Left ventricle myocardium inferior (tissue), 1 donor: ENCODE data around the gene OPA3. TPM values are rescaled to one million over a fixed set of nuclear protein-coding genes. Genes with fewer than 3 reads are reported as not detected.
A peak's percentile ranks its signal among the peaks of the same experiment; 100 is the strongest.

Experiments used
- DNase-seq: peaks from one replicate; pipeline ENCODE4 v3.0.0-alpha.2; 2020
- H3K27ac ChIP-seq: fragments of 200-600 bp; replicated peaks from 2 replicates; pipeline ENCODE4 v1.8.0; 2021
- H3K27me3 ChIP-seq: fragments of 200-600 bp; 2 replicates; pipeline ENCODE4 v1.8.0; 2021; ENCODE audit warnings: low read depth
- H3K36me3 ChIP-seq: fragments of 200-600 bp; 2 replicates; pipeline ENCODE4 v1.8.0; 2021
- H3K4me1 ChIP-seq: fragments of 200-600 bp; 2 replicates; pipeline ENCODE4 v1.8.0; 2021
- H3K4me3 ChIP-seq: fragments of 200-600 bp; 2 replicates; pipeline ENCODE4 v1.8.0; 2021; ENCODE audit warnings: mild to moderate bottlenecking, moderate library complexity
- H3K9me3 ChIP-seq: fragments of 200-600 bp; replicated peaks from 2 replicates; pipeline ENCODE4 v1.8.0; 2021
- CTCF ChIP-seq: fragments of 200-600 bp; IDR thresholded peaks from 2 replicates; pipeline ENCODE4 v1.8.0; 2021; ENCODE audit warnings: antibody characterized with exemption, mild to moderate bottlenecking, borderline replicate concordance
- intact Hi-C: fragments of 100-400 bp; cut with micrococcal nuclease; formaldehyde crosslinking; loops from one replicate; pipeline ENCODE4 v1.11.0; 2022
- total RNA-seq: library from RNA; stranded (reverse); fragmentation: NEBNext Ultra II Directional; extraction: Animal tissue kit (Norgen Biotek cat#: 25700); gene quantifications from one replicate; pipeline ENCODE4 v1.2.1, GENCODE V29; 2021
- donor health status: DM: no; HTN: yes; CAD: no; lungs with severe emphysema.

OPA3 gene
- total RNA-seq, 1 donor from 2014 or later = 25.3 TPM

- Histone ChIP-seq H3K9me3 (peaks cover 5% of the 10 kb centered on the region), H3K4me1 (peaks cover 40% of the 10 kb centered on the region), H3K4me3 (peak overlapping the region; percentile 60), H3K27ac (no peak overlapping the region), H3K36me3 (peaks cover 25% of the 10 kb centered on the region), H3K27me3 (peaks cover 5% of the 10 kb centered on the region)
- TF ChIP-seq CTCF = no peak
- no peak for DNase-seq
- intact Hi-C loops = loop anchor here (10.0 kb wide), 2 partner anchors 45 to 115 kb away; no protein-coding TSS in a partner anchor
Observed at GRCh38 chr19:45529420-45529785, 55.2 kb downstream of the OPA3 start.

GRCh38 chr19:45528744-45529419, 55.7 kb downstream of the OPA3 start:
- DNase-seq = no peak
- Histone ChIP-seq H3K27me3 (peaks cover 5% of the 10 kb centered on the region), H3K4me3 (peak overlapping the region; percentile 60), H3K9me3 (peaks cover 5% of the 10 kb centered on the region), H3K27ac (no peak overlapping the region), H3K4me1 (peaks cover 46% of the 10 kb centered on the region), H3K36me3 (peaks cover 30% of the 10 kb centered on the region)
- TF ChIP-seq CTCF = no peak
- intact Hi-C loops = loop anchor here (10.0 kb wide), 2 partner anchors 46 to 116 kb away; no protein-coding TSS in a partner anchor

- peaks cover 5% of the 10 kb centered on the region for H3K27me3 ChIP-seq
- H3K36me3 ChIP-seq = peaks cover 33% of the 10 kb centered on the region
- H3K4me1 ChIP-seq = peaks cover 46% of the 10 kb centered on the region
- no peak overlapping the region for H3K27ac ChIP-seq
- intact Hi-C loops = loop anchor here (10.0 kb wide), 2 partner anchors 47 to 117 kb away; no protein-coding TSS in a partner anchor
- DNase-seq = no peak
- no peak for TF ChIP-seq CTCF
- peaks cover 5% of the 10 kb centered on the region for H3K9me3 ChIP-seq
- H3K4me3 ChIP-seq = peak overlapping the region; percentile 60
Observed at GRCh38 chr19:45528149-45528743, 56.4 kb downstream of the OPA3 start.

GRCh38 chr19:45527731-45528130, 56.9 kb downstream of the OPA3 start:
- intact Hi-C loops = loop anchor here (10.0 kb wide), 2 partner anchors 47 to 117 kb away; no protein-coding TSS in a partner anchor
- Histone ChIP-seq H3K36me3 (peaks cover 38% of the 10 kb centered on the region), H3K27ac (no peak overlapping the region), H3K9me3 (peaks cover 5% of the 10 kb centered on the region), H3K4me3 (no peak overlapping the region), H3K27me3 (peaks cover 5% of the 10 kb centered on the region), H3K4me1 (peaks cover 46% of the 10 kb centered on the region)
- no peak for DNase-seq
- TF ChIP-seq CTCF = no peak

- Histone ChIP-seq H3K4me1 (peaks cover 46% of the 10 kb centered on the region), H3K4me3 (no peak overlapping the region), H3K36me3 (peaks cover 45% of the 10 kb centered on the region), H3K27ac (peak overlapping the region; percentile 74), H3K27me3 (peaks cover 5% of the 10 kb centered on the region), H3K9me3 (peaks cover 5% of the 10 kb centered on the region)
- no peak for DNase-seq
- TF ChIP-seq CTCF = no peak
- intact Hi-C loops = loop anchor here (10.0 kb wide), 2 partner anchors 48 to 118 kb away; no protein-coding TSS in a partner anchor
Observed at GRCh38 chr19:45526971-45527370, 57.6 kb downstream of the OPA3 start.
